Vagina (tissue), 2 donors: Measurements from ENCODE around the gene STK11. TPM values are rescaled to one million over a fixed set of nuclear protein-coding genes. Genes with fewer than 3 reads are reported as not detected.

Experiments used
- DNase-seq, 2 donors: peaks; one replicate each; pipeline ENCODE4 v3.0.0-alpha.2; 2017; ENCODE audit errors: extremely low spot score in 2 of 2
- H3K27ac ChIP-seq: fragments of 200-600 bp; sonication (generic); one replicate; pipeline ENCODE4 v1.5.1; 2019
- H3K27me3 ChIP-seq: fragments of 200-600 bp; sonication (generic); one replicate; pipeline ENCODE4 v1.5.1; 2019
- H3K36me3 ChIP-seq, 2 donors: fragments of 200-600 bp; sonication (generic); one replicate each; pipeline ENCODE4 v1.5.1; 2017 to 2019
- H3K4me1 ChIP-seq: fragments of 200-600 bp; sonication (generic); one replicate; pipeline ENCODE4 v1.5.1; 2019
- H3K4me3 ChIP-seq, 2 donors: fragments of 200-600 bp; sonication (generic); 1 replicate in 1 of 2; 2 replicates in 1 of 2; pipeline ENCODE4 v1.5.1; 2016 to 2019
- H3K9me3 ChIP-seq: fragments of 200-600 bp; sonication (generic); one replicate; pipeline ENCODE4 v1.5.1; 2019
- POLR2A ChIP-seq, 2 donors: fragments of 450-650 bp; IDR thresholded peaks; one replicate each; pipeline ENCODE4 v1.6.1; 2017; ENCODE audit warnings: antibody characterized with exemption in 2 of 2, mild to moderate bottlenecking in 2 of 2, moderate library complexity in 2 of 2
- POLR2AphosphoS5 ChIP-seq, 2 donors: sonication (generic); formaldehyde crosslinking; IDR thresholded peaks; one replicate each; pipeline ENCODE4 v1.9.0; 2017; ENCODE audit warnings: antibody characterized with exemption in 2 of 2, mild to moderate bottlenecking in 2 of 2, low read depth in 1 of 2; ENCODE audit not compliant: insufficient read depth in 1 of 2
- intact Hi-C: fragments of 100-400 bp; cut with DNase I; formaldehyde crosslinking; loops from one replicate; pipeline ENCODE4 v1.15.1; 2023
- total RNA-seq: library from RNA; depleted of rRNA; stranded (reverse); fragments of >200 nt; gene quantifications from one replicate; pipeline ENCODE4 v1.2.3, GENCODE V29; 2016
- TF ChIP-seq, protein P1 (sequence below), 3 experiments: fragments of 450-650 bp in 2 of 3; fragments of 200-600 bp in 1 of 3; sonication (generic) in 1 of 3; IDR thresholded peaks; one replicate each; pipeline ENCODE4 v1.5.1; 2017 to 2019; ENCODE audit warnings: antibody characterized with exemption in 3 of 3, mild to moderate bottlenecking in 2 of 3, moderate library complexity in 2 of 3

Gene STK11, protein sequence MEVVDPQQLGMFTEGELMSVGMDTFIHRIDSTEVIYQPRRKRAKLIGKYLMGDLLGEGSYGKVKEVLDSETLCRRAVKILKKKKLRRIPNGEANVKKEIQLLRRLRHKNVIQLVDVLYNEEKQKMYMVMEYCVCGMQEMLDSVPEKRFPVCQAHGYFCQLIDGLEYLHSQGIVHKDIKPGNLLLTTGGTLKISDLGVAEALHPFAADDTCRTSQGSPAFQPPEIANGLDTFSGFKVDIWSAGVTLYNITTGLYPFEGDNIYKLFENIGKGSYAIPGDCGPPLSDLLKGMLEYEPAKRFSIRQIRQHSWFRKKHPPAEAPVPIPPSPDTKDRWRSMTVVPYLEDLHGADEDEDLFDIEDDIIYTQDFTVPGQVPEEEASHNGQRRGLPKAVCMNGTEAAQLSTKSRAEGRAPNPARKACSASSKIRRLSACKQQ
- 54.5 TPM for total RNA-seq

DNA sequence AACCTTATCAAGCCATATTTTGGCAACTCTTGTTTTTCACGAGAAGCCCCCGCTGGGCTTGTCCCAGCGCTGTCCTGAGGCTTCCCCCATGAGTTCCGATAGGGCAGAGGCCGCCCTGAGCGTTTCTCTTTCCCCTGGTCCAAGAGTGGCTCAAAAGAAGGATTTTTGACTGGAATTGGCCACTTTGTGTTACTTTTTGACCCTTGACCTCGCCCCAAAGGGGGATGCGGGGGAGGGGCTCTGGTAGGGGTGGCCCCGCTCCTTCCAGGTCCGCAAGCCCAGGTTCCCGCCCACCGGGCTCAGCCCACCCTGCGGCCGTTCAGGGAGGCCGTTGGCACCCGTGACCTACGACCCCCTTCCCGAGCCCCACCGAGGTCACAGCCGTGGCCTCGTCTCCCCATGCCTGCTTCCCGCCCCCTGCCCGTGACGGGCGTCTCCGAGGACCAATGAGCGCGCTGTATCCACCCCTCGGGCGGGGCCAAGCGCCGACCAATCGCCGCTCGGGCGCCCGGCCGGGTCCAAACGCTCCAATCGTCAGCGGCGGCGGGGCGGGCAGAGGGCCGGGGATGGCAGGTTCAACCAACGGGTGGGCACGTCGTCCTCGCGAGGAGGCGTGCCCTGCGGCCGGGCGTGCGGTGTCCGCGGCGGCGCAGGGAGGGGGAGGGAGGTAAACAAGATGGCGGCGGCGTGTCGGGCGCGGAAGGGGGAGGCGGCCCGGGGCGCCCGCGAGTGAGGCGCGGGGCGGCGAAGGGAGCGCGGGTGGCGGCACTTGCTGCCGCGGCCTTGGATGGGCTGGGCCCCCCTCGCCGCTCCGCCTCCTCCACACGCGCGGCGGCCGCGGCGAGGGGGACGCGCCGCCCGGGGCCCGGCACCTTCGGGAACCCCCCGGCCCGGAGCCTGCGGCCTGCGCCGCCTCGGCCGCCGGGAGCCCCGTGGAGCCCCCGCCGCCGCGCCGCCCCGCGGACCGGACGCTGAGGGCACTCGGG lies at the start of gene STK11:
TSS of gene STK11 (plus strand) at position 665 of the 986 bp plus-strand sequence. CDS start 1,136 bp downstream, outside the sequence.
- peaks cover 48% of the 10 kb centered on the region for H3K4me1 ChIP-seq
- no peaks in the 10 kb centered on the region for H3K36me3 ChIP-seq
- H3K9me3 ChIP-seq: no peaks in the 10 kb centered on the region
- intact Hi-C loops: no loop called here
- peak within 1 kb of the TSS; percentile 72 to 74 for H3K4me3 ChIP-seq
- DNase-seq: peak in 1 of 2 donors; percentile 97
- peak within 1 kb of the TSS; percentile 90 for H3K27ac ChIP-seq
- peak in 1 of 2 donors; percentile 74 for TF ChIP-seq POLR2A (IDR thresholded peaks at IDR 0.05)
- TF ChIP-seq, protein P1, sequence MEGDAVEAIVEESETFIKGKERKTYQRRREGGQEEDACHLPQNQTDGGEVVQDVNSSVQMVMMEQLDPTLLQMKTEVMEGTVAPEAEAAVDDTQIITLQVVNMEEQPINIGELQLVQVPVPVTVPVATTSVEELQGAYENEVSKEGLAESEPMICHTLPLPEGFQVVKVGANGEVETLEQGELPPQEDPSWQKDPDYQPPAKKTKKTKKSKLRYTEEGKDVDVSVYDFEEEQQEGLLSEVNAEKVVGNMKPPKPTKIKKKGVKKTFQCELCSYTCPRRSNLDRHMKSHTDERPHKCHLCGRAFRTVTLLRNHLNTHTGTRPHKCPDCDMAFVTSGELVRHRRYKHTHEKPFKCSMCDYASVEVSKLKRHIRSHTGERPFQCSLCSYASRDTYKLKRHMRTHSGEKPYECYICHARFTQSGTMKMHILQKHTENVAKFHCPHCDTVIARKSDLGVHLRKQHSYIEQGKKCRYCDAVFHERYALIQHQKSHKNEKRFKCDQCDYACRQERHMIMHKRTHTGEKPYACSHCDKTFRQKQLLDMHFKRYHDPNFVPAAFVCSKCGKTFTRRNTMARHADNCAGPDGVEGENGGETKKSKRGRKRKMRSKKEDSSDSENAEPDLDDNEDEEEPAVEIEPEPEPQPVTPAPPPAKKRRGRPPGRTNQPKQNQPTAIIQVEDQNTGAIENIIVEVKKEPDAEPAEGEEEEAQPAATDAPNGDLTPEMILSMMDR (IDR thresholded peaks at IDR 0.05): no peak
- TF ChIP-seq POLR2AphosphoS5 (IDR thresholded peaks at IDR 0.05; ENCODE audit: insufficient read depth in 1 of 2, low read depth in 1 of 2): peak; percentile 42 to 79
- H3K27me3 ChIP-seq: no peaks in the 10 kb centered on the region

DNA sequence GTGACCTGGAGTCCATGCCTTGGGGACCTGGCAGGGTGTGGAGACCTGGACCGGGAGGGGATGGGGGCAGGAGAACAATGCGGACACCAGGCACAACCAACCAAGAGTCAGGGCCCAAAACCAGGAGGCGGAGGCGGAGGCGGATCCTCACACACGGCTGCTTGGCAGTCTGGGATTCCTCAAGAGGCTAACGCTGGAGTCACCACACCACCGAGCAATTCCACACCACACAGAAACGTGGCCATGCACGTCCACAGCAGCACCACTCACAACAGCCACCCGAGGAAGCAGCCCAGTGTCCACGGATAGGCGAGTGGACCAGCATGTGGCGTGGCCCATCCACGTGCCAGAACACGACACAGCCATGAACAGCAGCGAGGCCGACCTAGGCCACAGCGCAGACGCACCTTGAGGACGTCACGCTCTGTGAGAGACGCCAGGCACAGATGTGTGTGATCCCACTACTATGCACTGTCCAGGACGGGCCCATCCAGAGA lies 49.2 kb upstream of the STK11 start:
- peaks cover 0 to 15% of the 10 kb centered on the region in 2 donors for H3K36me3 ChIP-seq
- H3K4me1 ChIP-seq: peaks cover 53% of the 10 kb centered on the region
- H3K4me3 ChIP-seq: no peak overlapping the region

DNA sequence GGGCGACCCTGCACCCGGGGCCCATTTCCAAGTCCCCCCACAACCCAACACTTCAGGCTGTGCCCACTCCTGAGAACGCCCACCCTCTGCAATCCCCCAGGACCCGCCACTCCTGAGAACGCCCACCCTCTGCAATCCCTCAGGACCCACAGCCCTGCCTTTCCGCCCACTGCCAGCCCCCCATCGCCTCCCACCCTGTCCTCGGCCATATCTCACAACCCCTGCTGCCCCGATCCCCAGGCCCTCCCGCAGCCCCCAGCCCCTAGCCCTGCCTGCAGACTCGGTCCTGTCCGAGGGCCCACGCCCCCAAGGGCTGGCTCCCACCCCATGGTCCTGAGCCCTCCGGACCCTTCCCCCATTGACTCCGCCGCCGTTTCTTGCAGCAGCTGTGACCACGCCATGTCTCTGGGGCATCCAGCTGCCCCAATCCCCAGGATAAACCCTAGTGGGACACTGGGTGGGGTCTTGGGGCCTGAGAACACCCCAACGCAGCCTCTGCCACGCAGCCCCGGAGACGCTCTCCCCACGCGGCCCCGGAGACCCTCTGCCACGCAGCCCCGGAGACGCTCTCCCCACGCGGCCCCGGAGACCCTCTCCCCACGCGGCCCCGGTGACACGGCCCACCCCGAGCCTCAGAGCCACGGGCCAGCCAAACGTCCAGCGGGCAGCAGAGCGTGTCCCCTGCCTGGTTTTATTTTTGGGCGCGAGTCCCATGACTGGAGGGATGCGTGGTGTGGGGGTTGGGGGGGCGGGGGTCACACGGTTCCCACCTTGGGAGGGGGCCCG lies 48.6 kb upstream of the STK11 start:
- intact Hi-C loops: no loop called here
- TF ChIP-seq POLR2AphosphoS5 (IDR thresholded peaks at IDR 0.05; ENCODE audit: insufficient read depth in 1 of 2, low read depth in 1 of 2): no peak
- no peak for TF ChIP-seq POLR2A (IDR thresholded peaks at IDR 0.05)
- TF ChIP-seq, protein P1 (IDR thresholded peaks at IDR 0.05): no peak
- Histone ChIP-seq H3K9me3 (no peaks in the 10 kb centered on the region), H3K27ac (no peak overlapping the region), H3K36me3 (peaks cover 0 to 10% of the 10 kb centered on the region in 2 donors), H3K4me3 (no peak overlapping the region), H3K4me1 (peaks cover 53% of the 10 kb centered on the region), H3K27me3 (no peaks in the 10 kb centered on the region)
- no peak for DNase-seq

More for the DNA sequence above, 49.2 kb upstream of the STK11 start:
- Histone ChIP-seq H3K27ac (peak overlapping the region; percentile 92), H3K27me3 (no peaks in the 10 kb centered on the region), H3K9me3 (no peaks in the 10 kb centered on the region)
- TF ChIP-seq POLR2AphosphoS5 (IDR thresholded peaks at IDR 0.05; ENCODE audit: insufficient read depth in 1 of 2, low read depth in 1 of 2) (no peak), POLR2A (IDR thresholded peaks at IDR 0.05) (no peak)
- TF ChIP-seq, protein P1 (IDR thresholded peaks at IDR 0.05): no peak
- intact Hi-C loops: no loop called here
- no peak for DNase-seq

DNA sequence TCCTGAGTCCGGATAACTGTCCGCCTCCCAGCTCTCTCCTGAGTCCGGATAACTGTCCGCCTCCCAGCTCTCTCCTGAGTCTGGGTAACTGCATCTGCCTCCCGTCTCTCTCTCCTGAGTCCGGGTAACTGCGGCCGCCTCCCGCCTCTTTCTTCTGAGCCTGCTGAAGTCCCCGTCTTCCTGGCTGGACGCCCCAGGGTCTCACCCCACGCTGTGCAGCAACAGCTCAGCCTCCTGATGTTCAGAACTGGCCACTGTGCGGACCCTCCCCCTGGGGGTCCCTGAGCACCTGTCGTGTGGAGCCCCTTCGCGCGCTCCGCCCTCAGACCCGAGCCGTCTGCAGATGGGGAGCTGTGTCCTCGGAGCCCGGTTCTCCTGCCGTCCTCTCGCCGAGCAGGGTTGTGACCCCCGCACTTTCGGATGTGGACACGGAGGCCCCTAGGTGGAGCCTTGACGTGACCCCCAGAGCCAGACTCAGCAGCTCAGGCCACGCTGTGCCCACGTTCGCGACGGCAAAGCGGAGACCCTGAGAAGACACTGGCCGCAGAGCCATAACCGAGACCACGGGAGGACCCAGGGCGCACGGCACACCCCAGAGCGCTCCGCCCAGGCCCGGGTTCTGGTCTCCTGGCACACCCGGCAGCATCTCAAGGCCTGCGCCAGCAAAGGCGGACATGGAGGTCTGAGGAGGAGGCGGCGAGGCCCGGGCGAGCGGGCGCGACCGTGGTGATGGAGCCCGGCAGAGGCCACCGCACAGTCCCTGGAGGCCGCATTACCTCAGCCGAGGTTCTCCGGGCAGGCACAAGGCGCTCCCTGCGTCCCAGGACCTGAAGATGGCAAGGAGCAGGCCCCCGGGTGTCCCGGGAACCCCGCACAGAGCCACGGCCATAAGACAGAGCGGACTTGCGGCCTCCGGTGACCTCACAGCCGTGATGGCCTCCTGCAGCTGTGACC lies 47.4 kb upstream of the STK11 start:
- intact Hi-C loops: no loop called here
- Histone ChIP-seq H3K4me1 (peaks cover 44% of the 10 kb centered on the region), H3K27me3 (no peaks in the 10 kb centered on the region), H3K36me3 (peaks cover 0 to 9% of the 10 kb centered on the region in 2 donors), H3K9me3 (no peaks in the 10 kb centered on the region), H3K27ac (no peak overlapping the region), H3K4me3 (no peak overlapping the region)
- TF ChIP-seq, protein P1 (IDR thresholded peaks at IDR 0.05): no peak
- no peak for TF ChIP-seq POLR2AphosphoS5 (IDR thresholded peaks at IDR 0.05; ENCODE audit: insufficient read depth in 1 of 2, low read depth in 1 of 2)
- TF ChIP-seq POLR2A (IDR thresholded peaks at IDR 0.05): no peak
- DNase-seq: no peak
